Stimulated activated CD4-positive, alpha-beta T cell treated with anti-CD3 and anti-CD28 coated beads, Interleukin-1b, Interleukin-23, amount 100 ng/mL, for 48 hours (primary cell): ENCODE data around the gene LIF.
"Not testable (repeated sequence)": the region's sequence is repeated elsewhere in the genome, so short reads cannot be mapped to it uniquely, and the experiment has no call there.

Experiments
- DNase-seq: peaks from one replicate; pipeline ENCODE4 v3.0.0-alpha.2; 2020

The LIF gene

DNA sequence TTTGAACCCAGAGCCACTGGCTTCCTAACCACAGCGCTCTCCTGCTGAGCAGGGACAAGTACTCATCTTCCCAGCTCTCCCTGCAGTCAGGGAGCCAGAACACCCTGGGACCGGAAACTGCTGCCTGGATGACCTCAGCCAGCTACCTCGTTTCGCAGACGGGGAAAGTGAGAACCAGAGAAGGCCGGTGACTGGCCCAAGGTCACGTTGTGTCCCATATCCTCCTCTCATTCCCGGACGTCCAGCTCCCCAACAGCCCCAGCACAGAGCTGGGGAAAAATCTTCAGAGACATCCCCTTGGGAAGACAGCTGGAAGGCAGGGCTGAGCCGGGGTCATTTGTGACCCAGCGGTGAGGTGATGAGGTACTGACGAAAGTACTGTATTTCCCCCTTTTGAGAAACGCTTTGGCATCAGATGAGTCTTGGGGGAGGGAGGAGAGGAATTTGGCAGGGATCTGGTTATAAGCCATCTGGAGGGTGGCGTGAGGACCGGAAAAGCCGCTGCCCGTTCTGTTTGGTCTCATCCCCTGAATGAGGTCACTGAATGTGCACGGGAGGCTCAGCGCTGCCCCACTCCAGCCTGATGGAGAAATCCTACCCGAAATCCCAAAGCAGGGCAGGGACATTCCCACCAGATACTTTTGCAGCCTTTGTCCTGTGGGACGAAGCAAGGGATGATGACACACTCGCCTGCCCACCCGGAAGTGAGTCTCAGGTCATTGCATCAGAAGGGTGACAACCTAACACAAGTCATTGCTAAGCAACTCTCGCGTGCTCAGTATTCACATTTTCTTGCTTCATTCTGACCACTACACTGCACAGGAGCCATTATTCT, 41.1 kb downstream of the LIF start:
- DNase-seq, result no peak

- DNase-seq, result no peak
These were observed 41.8 kb downstream of the LIF start for GRCh38 chr22:30204742-30205111.

DNA sequence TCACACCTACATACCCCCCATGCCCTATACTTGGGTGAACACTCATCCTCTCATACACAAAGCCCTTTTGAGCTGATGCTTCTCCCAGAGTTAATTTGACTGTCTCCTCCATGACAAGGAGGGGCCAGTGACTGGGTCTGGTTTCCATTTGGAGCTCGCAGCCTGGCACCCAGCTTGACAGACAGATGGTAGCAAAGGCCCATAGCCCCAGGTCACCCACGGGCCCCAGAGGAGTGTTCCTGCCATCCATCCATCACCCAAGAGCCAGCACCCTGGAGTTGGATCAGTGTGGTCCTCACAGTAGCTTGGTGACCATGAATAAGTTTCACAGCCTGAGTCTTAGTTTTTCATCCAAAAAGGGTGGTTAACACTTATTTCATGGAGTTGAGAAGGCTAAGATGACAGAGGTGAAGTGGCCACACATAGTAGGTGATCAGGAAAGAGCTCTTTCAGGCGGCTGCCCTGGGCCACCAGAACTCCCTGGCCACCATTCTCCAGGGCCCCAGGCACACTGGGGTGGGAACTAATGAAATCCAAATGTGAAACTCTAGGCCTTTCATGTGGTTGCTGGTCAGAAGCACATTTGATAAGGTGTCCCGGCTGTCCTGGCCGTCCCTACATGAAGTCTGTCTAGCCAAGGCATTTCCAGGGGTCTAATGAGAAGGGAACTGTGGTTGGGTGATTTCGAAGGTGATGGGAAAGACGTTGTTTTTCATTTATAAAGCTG, 42.4 kb downstream of the LIF start:
- no peak for DNase-seq

DNA sequence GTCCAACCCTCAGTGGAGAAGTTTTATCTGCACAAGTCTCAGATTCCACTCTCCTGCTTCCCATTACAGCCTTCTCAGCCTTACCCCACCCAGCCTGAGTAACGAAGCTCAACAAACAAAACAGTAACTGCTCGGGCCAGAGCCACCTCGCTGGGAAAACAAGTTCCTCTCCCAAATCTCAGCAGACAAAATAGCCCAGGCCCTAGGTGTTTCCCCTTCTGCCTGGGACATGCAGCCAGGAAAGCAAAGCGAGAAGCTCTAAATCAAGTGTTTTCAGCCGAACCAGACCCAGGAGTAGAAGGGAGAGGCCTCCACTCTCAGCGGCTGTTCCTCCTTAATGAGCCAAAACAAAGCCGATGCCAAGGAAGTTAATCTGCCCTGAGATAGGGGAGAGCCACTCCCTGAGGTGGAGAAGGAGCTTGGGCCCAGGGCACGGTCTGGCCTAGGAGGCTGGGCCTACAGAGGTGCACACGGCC, 44.0 kb downstream of the LIF start:
- DNase-seq, result no peak

GRCh38 chr22:30201945-30202344, 44.6 kb downstream of the LIF start:
- no peak for DNase-seq

GRCh38 chr22:30200905-30201304, 45.7 kb downstream of the LIF start:
- DNase-seq, result not testable (repeated sequence)

DNA sequence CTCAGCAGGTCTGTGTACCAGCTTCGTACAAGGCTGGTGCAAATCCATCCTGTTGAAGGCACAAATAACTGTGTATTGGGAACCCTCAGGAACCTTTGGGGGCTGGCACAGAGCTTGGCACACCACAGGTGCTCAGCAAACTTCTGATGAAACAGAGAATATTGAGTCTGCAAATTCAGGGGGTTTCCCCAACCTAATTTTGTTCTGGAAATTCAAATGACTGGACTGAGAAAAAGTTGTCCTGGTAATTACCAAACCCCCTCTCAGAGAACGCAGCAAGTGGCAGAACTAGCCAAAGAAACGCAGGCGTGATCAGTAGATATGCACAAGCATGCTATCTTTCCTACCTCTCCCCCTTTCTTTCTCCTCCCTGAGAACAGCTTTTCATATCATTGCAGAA, 47.6 kb downstream of the LIF start:
- DNase-seq, result no peak

DNA sequence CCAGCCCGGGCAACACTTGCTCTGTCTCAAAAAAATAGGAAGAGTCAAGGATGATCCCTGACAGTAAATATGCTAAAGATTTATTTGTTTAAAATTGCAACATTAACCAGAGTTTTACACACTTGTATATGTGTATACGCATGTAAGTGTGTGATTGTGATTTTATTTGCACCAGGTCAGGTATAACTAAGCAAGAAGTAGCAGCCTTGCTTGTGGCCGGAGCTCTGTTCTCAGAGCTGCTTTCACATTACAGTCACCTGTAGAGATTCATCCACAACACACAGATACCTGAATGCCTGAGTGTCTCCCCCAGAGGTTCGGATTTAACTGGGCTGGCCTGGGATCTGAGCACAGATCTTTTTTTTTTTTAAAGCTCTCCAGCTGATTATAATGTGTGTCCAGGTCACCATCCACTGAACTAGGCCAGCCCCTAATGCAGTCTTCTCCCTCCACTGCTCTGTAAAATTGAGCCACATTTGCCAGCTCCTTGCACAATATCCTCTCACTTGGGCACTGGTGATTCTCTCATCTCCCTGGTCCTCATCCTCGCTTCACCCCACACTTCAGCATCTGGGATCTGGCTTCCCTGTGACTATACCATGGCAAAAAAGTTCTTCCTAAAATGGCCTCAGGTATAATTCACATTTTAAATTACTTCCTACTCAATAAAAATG, 48.3 kb downstream of the LIF start:
- DNase-seq, result no peak

DNA sequence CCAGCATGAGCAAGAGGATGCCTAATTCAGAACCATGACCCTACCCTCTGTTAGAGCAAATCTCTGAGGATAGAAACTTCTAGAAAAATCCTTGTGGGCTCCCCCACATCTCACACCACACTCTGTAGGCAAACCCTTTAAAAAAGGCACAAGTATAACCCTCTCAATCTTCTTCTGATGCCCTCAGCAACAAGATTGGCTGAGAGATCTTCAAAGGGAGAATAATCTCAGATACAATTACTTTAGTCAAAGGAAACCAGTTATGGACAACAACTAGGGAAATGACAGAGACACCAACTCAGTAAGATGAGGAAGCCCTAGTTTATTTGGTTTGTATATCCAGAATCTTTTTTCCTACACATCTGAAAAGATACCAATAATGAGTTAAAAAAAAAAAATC, 49.2 kb downstream of the LIF start:
- no peak for DNase-seq

GRCh38 chr22:30196880-30197336, 49.7 kb downstream of the LIF start:
- DNase-seq, result no peak

GRCh38 chr22:30196141-30196879, 50.2 kb downstream of the LIF start:
- peak; percentile 71 for DNase-seq

DNA sequence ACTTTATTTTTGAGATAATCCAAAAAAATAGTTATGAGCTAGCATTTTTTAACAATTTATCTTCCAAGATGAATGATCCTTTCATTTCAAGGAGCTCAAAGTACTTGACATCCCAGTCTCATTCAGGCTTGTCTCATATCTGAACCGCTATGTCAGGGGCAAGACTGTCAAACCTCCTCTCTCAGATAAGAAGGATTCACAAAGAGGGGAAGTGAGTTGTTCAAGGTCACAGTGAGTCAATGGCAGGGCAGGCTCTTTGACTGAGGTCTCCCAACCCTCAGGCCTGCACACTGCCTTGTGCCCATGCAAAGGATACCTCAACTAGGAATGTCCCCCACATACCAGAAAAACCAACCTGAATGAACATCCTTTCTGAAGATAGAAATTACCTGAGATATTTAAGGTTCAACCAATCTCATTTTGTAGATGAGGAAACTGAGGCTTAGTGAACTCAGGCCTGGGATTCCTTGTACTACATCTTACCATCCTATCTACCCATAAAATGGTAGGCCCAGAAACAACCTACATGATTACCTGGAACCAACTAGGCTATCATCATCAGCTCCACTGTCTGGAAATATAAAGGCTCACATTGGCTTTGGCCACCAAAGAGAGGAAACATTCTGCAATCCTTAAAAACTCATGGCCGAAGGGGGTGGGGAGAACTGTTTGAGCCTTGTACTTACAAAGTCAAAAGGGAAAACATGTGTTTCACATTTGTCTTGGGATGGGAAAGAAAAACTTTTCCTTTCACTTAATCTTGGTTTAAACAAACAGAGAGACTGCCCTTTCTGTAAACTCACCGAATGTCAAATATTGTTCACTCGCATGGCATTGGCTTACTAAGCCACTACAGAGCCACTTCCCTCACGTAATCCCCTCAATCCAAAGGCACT, 51.1 kb downstream of the LIF start:
- peak; percentile 25 for DNase-seq

- no peak for DNase-seq
These were observed 53.4 kb downstream of the LIF start for GRCh38 chr22:30193031-30193775.

DNA sequence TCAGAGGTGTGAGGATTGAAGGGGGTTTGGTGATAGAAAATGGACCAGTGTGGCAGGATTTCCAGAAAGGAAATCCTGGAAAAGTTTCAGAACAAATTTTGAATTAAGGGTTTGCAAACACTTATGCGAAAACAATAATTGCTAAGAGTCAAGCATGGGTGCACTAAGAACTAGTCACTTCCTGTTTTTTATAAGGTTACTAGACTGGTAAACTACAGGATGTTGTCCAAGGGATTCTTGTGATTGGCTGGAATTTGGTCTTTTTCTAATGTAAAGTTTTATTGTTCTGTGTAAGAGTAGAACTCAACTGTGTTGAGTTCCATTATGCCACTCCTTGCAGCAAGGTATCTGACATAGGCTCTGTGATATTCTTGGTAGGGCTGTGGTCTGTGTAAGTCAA, 54.1 kb downstream of the LIF start:
- no peak for DNase-seq

DNA sequence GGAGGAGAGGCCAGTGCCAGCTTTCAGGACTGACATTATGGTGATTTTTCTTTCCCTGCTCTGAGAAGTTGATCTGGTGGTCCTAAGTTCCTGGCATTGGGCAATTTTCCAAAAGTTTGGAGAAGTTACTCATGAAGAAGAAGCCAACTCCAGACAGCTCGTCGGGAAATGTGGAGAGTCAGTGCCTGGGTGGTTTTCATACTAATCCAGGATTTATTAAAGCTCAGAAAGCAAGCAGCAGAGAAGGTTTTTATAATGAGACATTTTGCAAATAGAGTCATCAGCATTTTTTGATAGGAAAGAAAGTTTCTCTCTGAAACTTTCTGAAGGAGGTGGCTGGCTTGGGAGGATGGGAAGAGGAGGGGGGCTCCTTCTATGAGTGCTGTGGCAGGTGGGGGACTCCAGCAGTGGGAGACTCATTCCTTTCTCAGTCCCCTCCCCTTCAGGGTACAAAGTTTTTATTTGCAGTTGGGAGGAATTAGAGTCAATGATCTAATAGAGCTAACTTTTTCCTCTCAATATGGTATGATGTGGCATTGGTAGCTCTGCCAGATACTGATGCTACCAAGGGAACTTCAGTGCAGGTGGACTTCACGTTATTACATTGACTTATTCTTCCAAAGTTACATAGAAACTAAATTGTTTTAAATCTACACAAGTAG, 55.4 kb downstream of the LIF start:
- DNase-seq, result no peak

- no peak for DNase-seq
These were observed 56.0 kb downstream of the LIF start for GRCh38 chr22:30190574-30190973.
